HS-5 (cell line): ENCODE results near the gene RABL2A.
"Not testable (repeated sequence)": the region's sequence is repeated elsewhere in the genome, so short reads cannot be mapped to it uniquely, and the experiment has no call there.

Source experiments
- DNase-seq: peaks from one replicate; pipeline ENCODE4 v3.0.0-alpha.2; 2012; ENCODE audit warnings: low read depth

RABL2A gene

DNA sequence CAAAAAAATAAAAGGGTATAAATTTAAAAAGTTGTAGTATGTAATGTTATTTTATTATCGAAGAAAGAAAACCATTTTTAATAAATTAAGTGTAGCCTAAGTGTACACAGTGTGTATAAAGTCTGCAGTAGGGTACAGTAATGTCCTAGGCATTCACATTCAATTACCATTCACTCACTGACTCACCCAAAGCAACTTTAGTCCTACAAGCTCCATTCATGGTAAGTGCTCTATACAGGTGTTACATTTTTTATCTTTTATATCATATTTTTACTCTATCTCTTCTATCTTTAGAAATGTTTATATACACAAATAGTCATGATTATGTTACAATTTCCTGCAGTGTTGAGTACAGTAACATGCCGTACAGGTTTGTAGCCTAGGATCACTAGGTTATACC is 59.5 kb downstream of the RABL2A start:
- DNase-seq, result peak; percentile 2

GRCh38 chr2:113690871-113691270 is 63.8 kb downstream of the RABL2A start:
- not testable (repeated sequence) for DNase-seq
